ENCODE data around the gene PITPNB. TPM values are rescaled to one million over a fixed set of nuclear protein-coding genes. Genes with fewer than 3 reads are reported as not detected.

The PITPNB gene
- total and polyA plus RNA-seq, 2 donors from 2014 or later = 23.7 to 72.0 TPM

DNA sequence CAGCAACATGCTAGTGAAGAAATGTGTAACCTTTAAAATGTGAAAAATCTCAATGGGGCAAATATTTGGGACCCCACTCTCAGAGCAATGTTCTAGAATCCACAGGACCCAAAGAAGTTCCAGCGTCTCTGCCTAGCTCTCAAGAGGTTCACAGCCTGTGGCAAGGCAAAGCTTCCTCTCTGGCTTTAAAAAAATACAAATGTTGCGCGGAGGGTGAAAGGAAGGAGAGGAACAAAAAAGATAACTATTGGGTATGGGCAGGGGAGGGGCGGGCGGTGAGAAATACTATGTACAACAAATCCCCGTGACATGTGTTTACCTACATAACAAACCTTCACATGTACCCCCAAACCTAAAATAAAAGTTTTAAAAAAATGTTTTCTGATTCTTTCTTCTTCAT is 53.6 kb downstream of the PITPNB start:
- TF ChIP-seq, protein P1, sequence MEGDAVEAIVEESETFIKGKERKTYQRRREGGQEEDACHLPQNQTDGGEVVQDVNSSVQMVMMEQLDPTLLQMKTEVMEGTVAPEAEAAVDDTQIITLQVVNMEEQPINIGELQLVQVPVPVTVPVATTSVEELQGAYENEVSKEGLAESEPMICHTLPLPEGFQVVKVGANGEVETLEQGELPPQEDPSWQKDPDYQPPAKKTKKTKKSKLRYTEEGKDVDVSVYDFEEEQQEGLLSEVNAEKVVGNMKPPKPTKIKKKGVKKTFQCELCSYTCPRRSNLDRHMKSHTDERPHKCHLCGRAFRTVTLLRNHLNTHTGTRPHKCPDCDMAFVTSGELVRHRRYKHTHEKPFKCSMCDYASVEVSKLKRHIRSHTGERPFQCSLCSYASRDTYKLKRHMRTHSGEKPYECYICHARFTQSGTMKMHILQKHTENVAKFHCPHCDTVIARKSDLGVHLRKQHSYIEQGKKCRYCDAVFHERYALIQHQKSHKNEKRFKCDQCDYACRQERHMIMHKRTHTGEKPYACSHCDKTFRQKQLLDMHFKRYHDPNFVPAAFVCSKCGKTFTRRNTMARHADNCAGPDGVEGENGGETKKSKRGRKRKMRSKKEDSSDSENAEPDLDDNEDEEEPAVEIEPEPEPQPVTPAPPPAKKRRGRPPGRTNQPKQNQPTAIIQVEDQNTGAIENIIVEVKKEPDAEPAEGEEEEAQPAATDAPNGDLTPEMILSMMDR (IDR thresholded peaks at IDR 0.05; ENCODE audit: borderline replicate concordance, extremely low read depth, insufficient read depth) = no peak
- intact Hi-C loops (cut with DNase I) = no loop called here
- Histone ChIP-seq H3K36me3 (ENCODE audit: control insufficient read depth in 2 of 3, insufficient read depth in 3 of 3, low read length in 3 of 3) (peaks cover 0 to 2% (median 2%) of the 10 kb centered on the region in 3 donors), H3K9ac (ENCODE audit: low read length in 3 of 3) (no peak overlapping the region), H3K27ac (ENCODE audit: low read depth in 2 of 2, low read length in 2 of 2) (peak overlapping the region in 1 of 2 donors; percentile 84), H3K9me3 (ENCODE audit: control insufficient read depth in 2 of 3, insufficient read depth in 1 of 3, low read length in 3 of 3) (no peaks in the 10 kb centered on the region), H3K4me3 (ENCODE audit: low read length in 3 of 3) (no peak overlapping the region), H3K27me3 (ENCODE audit: control insufficient read depth, insufficient read depth, low read length) (no peaks in the 10 kb centered on the region), H3K4me1 (ENCODE audit: control insufficient read depth in 2 of 3, insufficient read depth in 2 of 3, low read depth in 1 of 3, low read length in 3 of 3) (peaks cover 4 to 22% (median 14%) of the 10 kb centered on the region in 3 donors)
- no peak for FAIRE-seq
- no peak for DNase-seq

DNA sequence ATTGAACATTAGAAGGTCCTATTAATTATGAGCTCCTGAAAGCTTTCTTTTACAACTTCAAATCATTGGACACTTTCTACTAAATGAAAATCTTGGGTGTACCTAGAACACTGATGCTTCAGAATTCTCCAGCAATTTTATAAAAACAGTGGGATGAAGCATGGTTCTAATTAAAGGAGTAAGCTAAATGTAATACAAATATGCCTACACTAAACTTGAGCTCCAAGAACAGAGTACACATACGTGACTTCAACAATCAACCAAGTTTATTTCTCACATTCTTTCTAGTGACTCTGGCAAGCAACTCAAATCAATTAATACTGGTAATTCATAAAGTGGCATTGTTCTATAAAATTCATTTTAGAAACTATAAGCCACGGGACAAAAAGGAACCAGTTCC is 55.5 kb downstream of the PITPNB start:
- intact Hi-C loops (cut with DNase I) = no loop called here
- peaks cover 4 to 17% (median 13%) of the 10 kb centered on the region in 3 donors for H3K4me1 ChIP-seq (ENCODE audit: control insufficient read depth in 2 of 3, insufficient read depth in 2 of 3, low read depth in 1 of 3, low read length in 3 of 3)
- TF ChIP-seq, protein P1 (IDR thresholded peaks at IDR 0.05; ENCODE audit: borderline replicate concordance, extremely low read depth, insufficient read depth) = no peak
- H3K27me3 ChIP-seq (ENCODE audit: control insufficient read depth, insufficient read depth, low read length) = no peaks in the 10 kb centered on the region
- FAIRE-seq (no peak), DNase-seq (no peak)
- H3K27ac ChIP-seq (ENCODE audit: low read depth in 2 of 2, low read length in 2 of 2) = no peak overlapping the region
- no peak overlapping the region for H3K4me3 ChIP-seq (ENCODE audit: low read length in 3 of 3)
- no peak overlapping the region for H3K9ac ChIP-seq (ENCODE audit: low read length in 3 of 3)
- no peaks in the 10 kb centered on the region for H3K9me3 ChIP-seq (ENCODE audit: control insufficient read depth in 2 of 3, insufficient read depth in 1 of 3, low read length in 3 of 3)
- peaks cover 0 to 2% (median 0%) of the 10 kb centered on the region in 3 donors for H3K36me3 ChIP-seq (ENCODE audit: control insufficient read depth in 2 of 3, insufficient read depth in 3 of 3, low read length in 3 of 3)

DNA sequence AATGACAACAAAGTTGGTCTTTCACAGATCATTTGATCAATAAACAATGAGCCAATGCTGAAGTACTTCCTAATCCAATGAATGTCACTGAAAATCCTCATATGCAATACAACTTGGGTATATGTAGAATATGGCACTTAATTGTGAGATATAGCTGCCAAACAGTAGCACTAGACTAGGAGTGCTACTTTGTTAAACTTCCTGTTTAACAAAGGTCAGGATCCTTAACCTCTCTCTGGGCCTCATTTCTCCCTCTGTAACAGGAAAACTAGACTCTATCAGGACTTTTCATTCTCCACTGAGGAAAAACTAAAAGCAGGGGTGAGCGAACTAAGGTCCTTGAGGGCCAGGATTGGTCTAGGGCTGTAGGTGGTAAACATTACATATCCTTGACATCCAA is 56.1 kb downstream of the PITPNB start:
- H3K4me1 ChIP-seq (ENCODE audit: control insufficient read depth in 2 of 3, insufficient read depth in 2 of 3, low read depth in 1 of 3, low read length in 3 of 3) = peaks cover 0 to 11% (median 9%) of the 10 kb centered on the region in 3 donors
- H3K36me3 ChIP-seq (ENCODE audit: control insufficient read depth in 2 of 3, insufficient read depth in 3 of 3, low read length in 3 of 3) = peaks cover under 1 to 2% (median 2%) of the 10 kb centered on the region in 3 donors
- FAIRE-seq (no peak), DNase-seq (no peak)
- no peak overlapping the region for H3K27ac ChIP-seq (ENCODE audit: low read depth in 2 of 2, low read length in 2 of 2)
- H3K9ac ChIP-seq (ENCODE audit: low read length in 3 of 3) = no peak overlapping the region
- no peaks in the 10 kb centered on the region for H3K9me3 ChIP-seq (ENCODE audit: control insufficient read depth in 2 of 3, insufficient read depth in 1 of 3, low read length in 3 of 3)
- TF ChIP-seq, protein P1 (IDR thresholded peaks at IDR 0.05; ENCODE audit: borderline replicate concordance, extremely low read depth, insufficient read depth) = no peak
- H3K27me3 ChIP-seq (ENCODE audit: control insufficient read depth, insufficient read depth, low read length) = no peaks in the 10 kb centered on the region
- no peak overlapping the region for H3K4me3 ChIP-seq (ENCODE audit: low read length in 3 of 3)
- intact Hi-C loops (cut with DNase I) = no loop called here

DNA sequence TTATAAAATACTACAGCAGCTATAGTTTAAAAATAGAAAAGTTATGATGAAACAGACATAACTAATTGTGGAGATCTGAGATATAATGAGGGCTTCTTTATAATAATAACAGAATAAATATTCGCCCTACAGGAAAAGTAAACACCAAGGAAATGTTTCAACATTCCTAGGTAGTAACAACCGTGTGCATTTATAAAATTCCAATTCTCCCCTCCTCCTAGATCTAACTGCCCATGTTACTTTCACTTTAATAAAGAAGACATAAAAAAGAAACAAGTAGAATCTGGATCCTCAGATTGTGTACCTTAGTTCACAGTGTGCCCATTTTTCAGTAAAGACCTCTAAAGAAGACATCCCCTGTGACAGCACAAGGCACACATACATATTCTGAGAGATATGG is 59.7 kb downstream of the PITPNB start:
- intact Hi-C loops (cut with DNase I) = no loop called here
- H3K4me3 ChIP-seq (ENCODE audit: low read length in 3 of 3) = no peak overlapping the region
- FAIRE-seq = no peak
- TF ChIP-seq, protein P1 (IDR thresholded peaks at IDR 0.05; ENCODE audit: borderline replicate concordance, extremely low read depth, insufficient read depth) = no peak
- H3K4me1 ChIP-seq (ENCODE audit: control insufficient read depth in 2 of 3, insufficient read depth in 2 of 3, low read depth in 1 of 3, low read length in 3 of 3) = peaks cover 0 to 2% (median 0%) of the 10 kb centered on the region in 3 donors
- H3K36me3 ChIP-seq (ENCODE audit: control insufficient read depth in 2 of 3, insufficient read depth in 3 of 3, low read length in 3 of 3) = peaks cover 14 to 27% (median 20%) of the 10 kb centered on the region in 3 donors
- H3K9ac ChIP-seq (ENCODE audit: low read length in 3 of 3) = peak overlapping the region in 1 of 3 donors; percentile 9
- H3K27me3 ChIP-seq (ENCODE audit: control insufficient read depth, insufficient read depth, low read length) = no peaks in the 10 kb centered on the region
- no peaks in the 10 kb centered on the region for H3K9me3 ChIP-seq (ENCODE audit: control insufficient read depth in 2 of 3, insufficient read depth in 1 of 3, low read length in 3 of 3)
- H3K27ac ChIP-seq (ENCODE audit: low read depth in 2 of 2, low read length in 2 of 2) = peak overlapping the region; percentile 8 to 25
- no peak for DNase-seq

Data from kidney (tissue), 14 donors.